ENCODE data around the gene TMEM179.
A peak's percentile ranks its signal among the peaks of the same experiment; 100 is the strongest.

The TMEM179 gene

GRCh38 chr14:104567957-104568225, 36.7 kb downstream of the TMEM179 start:
- no peak for TF ChIP-seq TEAD4 (IDR thresholded peaks at IDR 0.05)
- no peak for TF ChIP-seq TCF12 (IDR thresholded peaks at IDR 0.05; ENCODE audit: low read depth)
- no peak for TF ChIP-seq REST (IDR thresholded peaks at IDR 0.05; ENCODE audit: low read depth)

- no peak for TF ChIP-seq USF1 (IDR thresholded peaks at IDR 0.05)
- no peak for TF ChIP-seq FOXM1 (IDR thresholded peaks at IDR 0.05; ENCODE audit: borderline replicate concordance, low read depth)
Observed at GRCh38 chr14:104567141-104567956, 37.2 kb downstream of the TMEM179 start.

GRCh38 chr14:104564744-104565679, 39.6 kb downstream of the TMEM179 start:
- no peak for TF ChIP-seq USF1 (IDR thresholded peaks at IDR 0.05)
- TF ChIP-seq NFIC (IDR thresholded peaks at IDR 0.05) = no peak
- no peak for TF ChIP-seq YY1 (IDR thresholded peaks at IDR 0.05; ENCODE audit: low read depth)
- no peak for TF ChIP-seq EGR1 (IDR thresholded peaks at IDR 0.05)
- no peak for TF ChIP-seq ZBTB7A (IDR thresholded peaks at IDR 0.05; ENCODE audit: low read depth)
- no peak for TF ChIP-seq CREB1 (IDR thresholded peaks at IDR 0.05; ENCODE audit: low read depth)

GRCh38 chr14:104563742-104564615, 40.6 kb downstream of the TMEM179 start:
- TF ChIP-seq MAX (IDR thresholded peaks at IDR 0.05) (peak; percentile 19; the same call in 1 of the 2 replicates), YY1 (IDR thresholded peaks at IDR 0.05; ENCODE audit: low read depth) (no peak), RAD21 (IDR thresholded peaks at IDR 0.05; ENCODE audit: low read depth) (peak; percentile 97), USF1 (IDR thresholded peaks at IDR 0.05) (0 out of 2 replicates have a peak, but pooled peaks have one; percentile 20)

- no peak for TF ChIP-seq EGR1 (IDR thresholded peaks at IDR 0.05)
- no peak for TF ChIP-seq EP300 (IDR thresholded peaks at IDR 0.05; ENCODE audit: borderline replicate concordance)
- TF ChIP-seq USF1 (IDR thresholded peaks at IDR 0.05) = no peak
- no peak for TF ChIP-seq CREB1 (IDR thresholded peaks at IDR 0.05; ENCODE audit: low read depth)
- no peak for TF ChIP-seq FOXM1 (IDR thresholded peaks at IDR 0.05; ENCODE audit: borderline replicate concordance, low read depth)
- no peak for TF ChIP-seq MAX (IDR thresholded peaks at IDR 0.05)
- no peak for TF ChIP-seq YY1 (IDR thresholded peaks at IDR 0.05; ENCODE audit: low read depth)
- TF ChIP-seq CEBPB (IDR thresholded peaks at IDR 0.05) = no peak
- no peak for TF ChIP-seq TEAD4 (IDR thresholded peaks at IDR 0.05)
- no peak for TF ChIP-seq TAF1 (IDR thresholded peaks at IDR 0.05; ENCODE audit: low read depth)
- TF ChIP-seq ZBTB7A (IDR thresholded peaks at IDR 0.05; ENCODE audit: low read depth) = no peak
- TF ChIP-seq NFIC (IDR thresholded peaks at IDR 0.05) = no peak
- no peak for TF ChIP-seq RAD21 (IDR thresholded peaks at IDR 0.05; ENCODE audit: low read depth)
- no peak for TF ChIP-seq REST (IDR thresholded peaks at IDR 0.05; ENCODE audit: low read depth)
- TF ChIP-seq TCF12 (IDR thresholded peaks at IDR 0.05; ENCODE audit: low read depth) = no peak
Observed at GRCh38 chr14:104563191-104563741, 41.3 kb downstream of the TMEM179 start.
